Tibial artery (tissue), 4 donors: Measurements from ENCODE around the gene HSD17B3.

Experiments
- DNase-seq, 2 donors: peaks; one replicate each; pipeline ENCODE4 v3.0.0-alpha.2; 2019
- H3K27ac ChIP-seq, 2 donors: fragments of 200-600 bp; sonication (generic) in 1 of 2; 1 replicate in 1 of 2; 2 replicates in 1 of 2; pipeline ENCODE4 v1.5.1; 2018 to 2019; ENCODE audit warnings: mild to moderate bottlenecking in 1 of 2
- H3K27me3 ChIP-seq, 2 donors: fragments of 200-600 bp; sonication (generic) in 1 of 2; one replicate each; pipeline versions ENCODE4 v1.5.1 to v1.6.0; 2016 to 2019
- H3K36me3 ChIP-seq, 3 donors: fragments of 200-600 bp; sonication (generic) in 2 of 3; one replicate each; pipeline ENCODE4 v1.5.1; 2016 to 2019; ENCODE audit warnings: mild to moderate bottlenecking in 2 of 3
- H3K4me1 ChIP-seq, 4 donors: fragments of 200-600 bp; sonication (generic) in 2 of 4; 1 replicate in 3 of 4; 2 replicates in 1 of 4; pipeline ENCODE4 v1.5.1; 2016 to 2019
- H3K4me3 ChIP-seq, 2 donors: fragments of 200-600 bp; sonication (generic) in 1 of 2; 1 replicate in 1 of 2; 2 replicates in 1 of 2; pipeline ENCODE4 v1.5.1; 2018 to 2019; ENCODE audit warnings: mild to moderate bottlenecking in 2 of 2
- H3K9me3 ChIP-seq, 3 donors: fragments of 200-600 bp; sonication (generic) in 1 of 3; one replicate each; pipeline ENCODE4 v1.5.1; 2016 to 2019
- intact Hi-C: fragments of 100-400 bp; cut with DNase I; formaldehyde crosslinking; loops from one replicate; pipeline ENCODE4 v1.15.0; 2023; ENCODE audit warnings: low total_unique reads
- TF ChIP-seq, protein P1 (sequence below), 2 experiments: fragments of 200-600 bp in 1 of 2; fragments of 450-650 bp in 1 of 2; IDR thresholded peaks; one replicate each; pipeline ENCODE4 v1.5.1; 2017 to 2019; ENCODE audit warnings: antibody characterized with exemption in 2 of 2, mild to moderate bottlenecking in 1 of 2, moderate library complexity in 1 of 2

Gene HSD17B3

DNA sequence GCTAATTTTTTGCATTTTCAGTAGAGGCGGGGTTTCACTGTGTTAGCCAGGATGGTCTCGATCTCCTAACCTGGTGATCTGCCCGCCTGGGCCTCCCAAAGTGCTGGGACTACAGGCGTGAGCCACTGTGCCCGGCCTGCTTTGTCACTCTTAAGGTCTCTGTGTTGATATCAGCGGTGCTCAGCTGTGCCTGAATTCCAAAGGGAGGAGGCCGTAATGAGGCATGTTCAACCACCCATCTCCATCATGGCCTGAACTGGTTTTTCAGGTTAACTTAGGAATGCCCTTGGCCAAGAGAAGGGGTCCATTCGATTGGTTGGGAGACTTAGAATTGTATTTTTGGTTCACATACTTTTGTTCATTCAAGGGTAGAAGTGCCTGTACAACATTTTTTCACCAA, 22.0 kb downstream of the HSD17B3 start:
- H3K4me1 ChIP-seq = no peaks in the 10 kb centered on the region
- no peaks in the 10 kb centered on the region for H3K27me3 ChIP-seq
- TF ChIP-seq, protein P1, sequence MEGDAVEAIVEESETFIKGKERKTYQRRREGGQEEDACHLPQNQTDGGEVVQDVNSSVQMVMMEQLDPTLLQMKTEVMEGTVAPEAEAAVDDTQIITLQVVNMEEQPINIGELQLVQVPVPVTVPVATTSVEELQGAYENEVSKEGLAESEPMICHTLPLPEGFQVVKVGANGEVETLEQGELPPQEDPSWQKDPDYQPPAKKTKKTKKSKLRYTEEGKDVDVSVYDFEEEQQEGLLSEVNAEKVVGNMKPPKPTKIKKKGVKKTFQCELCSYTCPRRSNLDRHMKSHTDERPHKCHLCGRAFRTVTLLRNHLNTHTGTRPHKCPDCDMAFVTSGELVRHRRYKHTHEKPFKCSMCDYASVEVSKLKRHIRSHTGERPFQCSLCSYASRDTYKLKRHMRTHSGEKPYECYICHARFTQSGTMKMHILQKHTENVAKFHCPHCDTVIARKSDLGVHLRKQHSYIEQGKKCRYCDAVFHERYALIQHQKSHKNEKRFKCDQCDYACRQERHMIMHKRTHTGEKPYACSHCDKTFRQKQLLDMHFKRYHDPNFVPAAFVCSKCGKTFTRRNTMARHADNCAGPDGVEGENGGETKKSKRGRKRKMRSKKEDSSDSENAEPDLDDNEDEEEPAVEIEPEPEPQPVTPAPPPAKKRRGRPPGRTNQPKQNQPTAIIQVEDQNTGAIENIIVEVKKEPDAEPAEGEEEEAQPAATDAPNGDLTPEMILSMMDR (IDR thresholded peaks at IDR 0.05) = no peak
- H3K36me3 ChIP-seq = no peaks in the 10 kb centered on the region
- no peak overlapping the region for H3K27ac ChIP-seq
- no peak for DNase-seq
- no peak overlapping the region for H3K4me3 ChIP-seq
- H3K9me3 ChIP-seq = peaks cover 0 to 6% (median 3%) of the 10 kb centered on the region in 3 donors
- intact Hi-C loops = no loop called here

DNA sequence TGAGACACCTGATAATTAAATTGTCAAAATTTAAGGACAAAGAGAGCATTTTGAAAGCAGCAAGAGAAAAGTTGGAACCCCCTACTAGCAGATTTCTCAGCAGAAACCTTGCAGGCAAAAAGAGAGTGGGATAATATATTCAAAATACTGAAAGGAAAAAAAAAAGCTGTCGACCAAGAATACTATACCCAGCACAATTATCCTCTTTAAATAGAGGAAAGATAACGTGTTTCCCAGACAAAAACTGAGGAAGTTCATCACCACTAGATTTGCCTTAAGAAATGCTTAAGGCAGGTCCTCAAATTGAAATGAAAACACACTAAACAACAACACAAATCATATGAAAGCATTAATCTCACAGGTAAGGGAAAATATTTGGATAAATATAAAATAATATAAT, 27.0 kb downstream of the HSD17B3 start:
- TF ChIP-seq, protein P1 (IDR thresholded peaks at IDR 0.05) = no peak
- Histone ChIP-seq H3K27ac (no peak overlapping the region), H3K9me3 (peaks cover 0 to 22% (median 18%) of the 10 kb centered on the region in 3 donors), H3K27me3 (no peaks in the 10 kb centered on the region), H3K4me1 (peaks cover 0 to 4% (median 0%) of the 10 kb centered on the region in 4 donors), H3K36me3 (peaks cover 0 to 4% (median 0%) of the 10 kb centered on the region in 3 donors), H3K4me3 (no peak overlapping the region)
- no peak for DNase-seq
- intact Hi-C loops = no loop called here

DNA sequence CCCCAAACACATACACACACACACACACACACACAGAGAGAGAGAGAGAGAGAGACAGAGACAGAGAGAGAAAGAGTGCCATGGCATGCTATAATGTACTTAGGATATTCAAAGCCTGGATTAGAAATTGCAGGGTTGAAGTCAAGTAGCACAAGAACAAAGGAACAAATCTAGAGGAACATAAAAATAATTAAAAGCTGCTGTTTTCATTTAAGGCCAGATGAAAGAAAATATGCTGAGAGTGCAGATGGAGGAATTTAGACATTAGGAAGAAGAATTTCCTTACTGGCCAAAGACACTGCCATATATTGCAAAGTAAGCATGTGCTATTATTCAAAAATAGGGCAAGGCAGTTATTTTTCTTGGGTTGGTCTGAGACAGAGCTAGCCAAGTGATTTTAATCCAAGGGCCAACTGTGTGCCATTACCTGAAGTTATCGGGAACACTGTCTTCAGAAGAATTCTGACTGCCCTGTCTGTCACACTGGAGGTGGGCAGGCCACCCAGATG, 31.7 kb downstream of the HSD17B3 start:
- H3K4me3 ChIP-seq = no peak overlapping the region
- H3K9me3 ChIP-seq = peaks cover 0 to 19% (median 17%) of the 10 kb centered on the region in 3 donors
- peaks cover 0 to 4% (median 0%) of the 10 kb centered on the region in 3 donors for H3K36me3 ChIP-seq
- no peaks in the 10 kb centered on the region for H3K27me3 ChIP-seq
- TF ChIP-seq, protein P1 (IDR thresholded peaks at IDR 0.05) = no peak
- intact Hi-C loops = no loop called here
- H3K27ac ChIP-seq = no peak overlapping the region
- peaks cover 0 to 5% (median 0%) of the 10 kb centered on the region in 4 donors for H3K4me1 ChIP-seq
- DNase-seq = no peak

DNA sequence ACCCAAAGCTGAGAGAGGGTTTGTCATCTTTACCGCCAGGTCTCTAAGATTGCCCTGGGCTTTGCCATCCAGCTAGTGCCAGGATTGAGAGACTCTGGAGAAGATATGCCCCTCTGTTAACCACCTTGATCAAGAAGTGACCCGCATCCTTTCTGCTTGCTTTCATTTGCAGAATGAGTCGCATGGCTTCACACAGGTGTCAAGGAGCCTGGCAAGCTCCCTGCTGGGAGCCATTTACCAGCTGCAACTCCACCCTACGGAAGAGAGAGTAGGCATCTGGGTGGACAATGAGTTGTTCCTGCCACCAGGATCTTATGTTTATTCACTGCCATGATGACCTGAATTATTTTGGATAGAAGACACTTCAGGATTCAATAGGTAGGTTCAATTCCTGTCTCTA, 43.0 kb downstream of the HSD17B3 start:
- no peak for DNase-seq

DNA sequence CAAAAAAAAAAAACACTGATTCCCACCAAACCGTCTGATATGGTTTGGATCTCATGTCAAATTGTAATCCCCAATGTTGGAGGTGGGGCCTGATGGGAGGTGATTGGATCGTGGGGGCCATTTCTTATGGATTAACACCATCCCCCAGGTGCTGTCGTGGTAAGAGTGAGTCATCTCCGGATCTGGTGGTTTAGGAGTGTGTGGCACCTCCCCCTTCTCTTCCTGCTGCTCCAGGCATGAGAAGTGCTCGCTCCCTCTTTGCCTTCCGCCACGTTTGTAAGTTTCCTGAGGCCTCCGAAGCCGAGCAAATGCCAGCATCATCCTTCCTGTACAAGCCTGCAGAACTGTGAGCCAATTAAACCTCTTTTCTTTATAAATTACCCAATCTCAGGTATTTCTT, 45.2 kb downstream of the HSD17B3 start:
- H3K9me3 ChIP-seq = no peaks in the 10 kb centered on the region
- TF ChIP-seq, protein P1 (IDR thresholded peaks at IDR 0.05) = no peak
- intact Hi-C loops = no loop called here
- H3K27me3 ChIP-seq = no peaks in the 10 kb centered on the region
- H3K36me3 ChIP-seq = no peaks in the 10 kb centered on the region
- no peak overlapping the region for H3K4me3 ChIP-seq
- no peak for DNase-seq
- no peak overlapping the region for H3K27ac ChIP-seq
- no peaks in the 10 kb centered on the region for H3K4me1 ChIP-seq

More for the DNA sequence above, 43.0 kb downstream of the HSD17B3 start:
- TF ChIP-seq, protein P1 (IDR thresholded peaks at IDR 0.05) = no peak
- H3K9me3 ChIP-seq = no peaks in the 10 kb centered on the region
- H3K27me3 ChIP-seq = no peaks in the 10 kb centered on the region
- H3K36me3 ChIP-seq = no peaks in the 10 kb centered on the region
- H3K27ac ChIP-seq = no peak overlapping the region
- no peak overlapping the region for H3K4me3 ChIP-seq
- intact Hi-C loops = no loop called here
- no peaks in the 10 kb centered on the region for H3K4me1 ChIP-seq

DNA sequence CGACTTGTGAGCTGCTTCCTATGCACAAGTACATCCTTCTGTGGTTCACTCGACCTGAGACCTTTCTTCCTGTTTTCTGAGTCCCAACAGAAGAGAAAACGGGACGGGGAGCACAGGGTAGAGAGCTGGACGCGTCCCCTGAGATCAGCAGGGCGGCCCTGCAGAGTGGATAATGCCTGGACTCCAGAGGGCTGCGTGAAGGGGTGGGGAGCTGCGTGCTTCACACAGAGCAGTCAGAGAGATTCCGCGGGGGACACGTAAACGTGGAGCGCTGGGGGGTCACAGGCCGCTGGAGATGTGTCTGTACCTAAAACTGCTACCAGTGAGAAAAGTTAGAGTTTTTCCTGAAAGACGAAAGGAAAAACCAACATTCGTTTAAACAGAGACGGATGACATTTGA, 46.3 kb downstream of the HSD17B3 start:
- no peaks in the 10 kb centered on the region for H3K4me1 ChIP-seq
- intact Hi-C loops = no loop called here
- no peaks in the 10 kb centered on the region for H3K9me3 ChIP-seq
- no peak overlapping the region for H3K4me3 ChIP-seq
- no peaks in the 10 kb centered on the region for H3K27me3 ChIP-seq
- TF ChIP-seq, protein P1 (IDR thresholded peaks at IDR 0.05) = no peak
- DNase-seq = no peak
- no peaks in the 10 kb centered on the region for H3K36me3 ChIP-seq
- no peak overlapping the region for H3K27ac ChIP-seq
